Measurements from ENCODE around the gene POU3F2.

Gene POU3F2

GRCh38 chr6:98844244-98845210 is 10.2 kb downstream of the POU3F2 start:
- DNase-seq, result peak; percentile 86

- DNase-seq, result peak; percentile 92
These were observed 11.0 kb downstream of the POU3F2 start for GRCh38 chr6:98845211-98846020.

- DNase-seq, result no peak
These were observed 11.6 kb downstream of the POU3F2 start for GRCh38 chr6:98846021-98846380.

- DNase-seq, result no peak
These were observed 13.0 kb downstream of the POU3F2 start for GRCh38 chr6:98847416-98847778.

GRCh38 chr6:98847779-98848538 is 13.6 kb downstream of the POU3F2 start:
- peak; percentile 85 for DNase-seq

- DNase-seq, result no peak
These were observed 14.3 kb downstream of the POU3F2 start for GRCh38 chr6:98848539-98849242.

GRCh38 chr6:98864497-98864896 is 30.1 kb downstream of the POU3F2 start:
- no peak for DNase-seq

- DNase-seq, result no peak
These were observed 36.7 kb downstream of the POU3F2 start for GRCh38 chr6:98871057-98871456.

GRCh38 chr6:98871821-98872220 is 37.4 kb downstream of the POU3F2 start:
- no peak for DNase-seq

- no peak for DNase-seq
These were observed 41.0 kb downstream of the POU3F2 start for GRCh38 chr6:98875375-98875774.

- DNase-seq, result no peak
These were observed 42.9 kb downstream of the POU3F2 start for GRCh38 chr6:98877250-98877649.

- DNase-seq, result no peak
These were observed 46.1 kb downstream of the POU3F2 start for GRCh38 chr6:98880486-98880885.

- no peak for DNase-seq
These were observed 51.0 kb downstream of the POU3F2 start for GRCh38 chr6:98885330-98885729.

GRCh38 chr6:98887650-98888049 is 53.3 kb downstream of the POU3F2 start:
- no peak for DNase-seq
